Measurements from ENCODE around the gene PDZD11.
"Not testable (repeated sequence)": the region's sequence is repeated elsewhere in the genome, so short reads cannot be mapped to it uniquely, and the experiment has no call there.

DNA sequence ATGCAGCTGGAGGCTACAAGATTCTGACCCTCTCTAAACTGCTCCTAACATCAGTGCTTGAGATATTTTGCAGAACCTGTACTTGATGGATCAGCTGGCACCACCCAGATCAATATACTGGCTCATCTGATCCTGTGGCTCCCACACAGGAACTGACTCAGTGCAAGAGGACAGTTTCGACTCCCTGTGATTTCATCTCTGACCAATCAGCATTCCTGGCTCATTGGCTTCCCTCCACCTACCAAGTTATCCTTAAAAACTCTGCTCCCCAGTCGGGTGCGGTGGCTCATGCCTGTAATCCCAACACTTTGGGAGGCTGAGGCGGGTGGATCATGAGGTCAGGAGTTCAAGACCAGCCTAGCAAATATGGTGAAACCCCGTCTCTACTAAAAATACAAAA lies 46.1 kb downstream of the PDZD11 start:
- TF ChIP-seq, protein P1, sequence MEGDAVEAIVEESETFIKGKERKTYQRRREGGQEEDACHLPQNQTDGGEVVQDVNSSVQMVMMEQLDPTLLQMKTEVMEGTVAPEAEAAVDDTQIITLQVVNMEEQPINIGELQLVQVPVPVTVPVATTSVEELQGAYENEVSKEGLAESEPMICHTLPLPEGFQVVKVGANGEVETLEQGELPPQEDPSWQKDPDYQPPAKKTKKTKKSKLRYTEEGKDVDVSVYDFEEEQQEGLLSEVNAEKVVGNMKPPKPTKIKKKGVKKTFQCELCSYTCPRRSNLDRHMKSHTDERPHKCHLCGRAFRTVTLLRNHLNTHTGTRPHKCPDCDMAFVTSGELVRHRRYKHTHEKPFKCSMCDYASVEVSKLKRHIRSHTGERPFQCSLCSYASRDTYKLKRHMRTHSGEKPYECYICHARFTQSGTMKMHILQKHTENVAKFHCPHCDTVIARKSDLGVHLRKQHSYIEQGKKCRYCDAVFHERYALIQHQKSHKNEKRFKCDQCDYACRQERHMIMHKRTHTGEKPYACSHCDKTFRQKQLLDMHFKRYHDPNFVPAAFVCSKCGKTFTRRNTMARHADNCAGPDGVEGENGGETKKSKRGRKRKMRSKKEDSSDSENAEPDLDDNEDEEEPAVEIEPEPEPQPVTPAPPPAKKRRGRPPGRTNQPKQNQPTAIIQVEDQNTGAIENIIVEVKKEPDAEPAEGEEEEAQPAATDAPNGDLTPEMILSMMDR (IDR thresholded peaks at IDR 0.05) = not testable (repeated sequence)
- TF ChIP-seq, protein P2, sequence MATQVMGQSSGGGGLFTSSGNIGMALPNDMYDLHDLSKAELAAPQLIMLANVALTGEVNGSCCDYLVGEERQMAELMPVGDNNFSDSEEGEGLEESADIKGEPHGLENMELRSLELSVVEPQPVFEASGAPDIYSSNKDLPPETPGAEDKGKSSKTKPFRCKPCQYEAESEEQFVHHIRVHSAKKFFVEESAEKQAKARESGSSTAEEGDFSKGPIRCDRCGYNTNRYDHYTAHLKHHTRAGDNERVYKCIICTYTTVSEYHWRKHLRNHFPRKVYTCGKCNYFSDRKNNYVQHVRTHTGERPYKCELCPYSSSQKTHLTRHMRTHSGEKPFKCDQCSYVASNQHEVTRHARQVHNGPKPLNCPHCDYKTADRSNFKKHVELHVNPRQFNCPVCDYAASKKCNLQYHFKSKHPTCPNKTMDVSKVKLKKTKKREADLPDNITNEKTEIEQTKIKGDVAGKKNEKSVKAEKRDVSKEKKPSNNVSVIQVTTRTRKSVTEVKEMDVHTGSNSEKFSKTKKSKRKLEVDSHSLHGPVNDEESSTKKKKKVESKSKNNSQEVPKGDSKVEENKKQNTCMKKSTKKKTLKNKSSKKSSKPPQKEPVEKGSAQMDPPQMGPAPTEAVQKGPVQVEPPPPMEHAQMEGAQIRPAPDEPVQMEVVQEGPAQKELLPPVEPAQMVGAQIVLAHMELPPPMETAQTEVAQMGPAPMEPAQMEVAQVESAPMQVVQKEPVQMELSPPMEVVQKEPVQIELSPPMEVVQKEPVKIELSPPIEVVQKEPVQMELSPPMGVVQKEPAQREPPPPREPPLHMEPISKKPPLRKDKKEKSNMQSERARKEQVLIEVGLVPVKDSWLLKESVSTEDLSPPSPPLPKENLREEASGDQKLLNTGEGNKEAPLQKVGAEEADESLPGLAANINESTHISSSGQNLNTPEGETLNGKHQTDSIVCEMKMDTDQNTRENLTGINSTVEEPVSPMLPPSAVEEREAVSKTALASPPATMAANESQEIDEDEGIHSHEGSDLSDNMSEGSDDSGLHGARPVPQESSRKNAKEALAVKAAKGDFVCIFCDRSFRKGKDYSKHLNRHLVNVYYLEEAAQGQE (IDR thresholded peaks at IDR 0.05; ENCODE audit: insufficient read depth in 1 of 2, low read depth in 2 of 2, low read length in 1 of 2) = not testable (repeated sequence)

Measured in Panc1 (cell line).